ENCODE results near the gene PNKP.

The PNKP gene

GRCh38 chr19:49874503-49875157 is 7.3 kb upstream of the PNKP start:
- no peak for DNase-seq

GRCh38 chr19:49873834-49874233 is 6.5 kb upstream of the PNKP start:
- DNase-seq, result no peak

DNA sequence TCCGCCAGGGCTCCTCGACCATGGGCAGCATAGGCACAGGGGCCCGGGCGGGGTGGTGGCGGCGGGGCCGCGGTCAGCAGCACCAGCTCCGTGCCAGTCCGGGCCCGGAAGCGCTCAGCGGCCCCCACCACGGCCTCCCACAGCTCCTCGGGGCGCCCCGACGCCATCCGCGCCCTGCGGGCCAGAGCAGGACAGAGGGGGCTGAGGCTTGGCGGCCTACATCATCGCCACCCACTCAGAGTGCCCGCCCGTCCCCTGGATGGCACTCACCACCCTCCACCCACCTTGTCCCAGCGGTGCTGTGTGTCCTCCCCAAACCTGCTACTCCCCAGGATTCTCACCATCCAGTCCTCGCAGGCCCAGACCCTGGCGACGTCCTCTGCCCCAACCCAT is 5.7 kb upstream of the PNKP start:
- no peak for DNase-seq

DNA sequence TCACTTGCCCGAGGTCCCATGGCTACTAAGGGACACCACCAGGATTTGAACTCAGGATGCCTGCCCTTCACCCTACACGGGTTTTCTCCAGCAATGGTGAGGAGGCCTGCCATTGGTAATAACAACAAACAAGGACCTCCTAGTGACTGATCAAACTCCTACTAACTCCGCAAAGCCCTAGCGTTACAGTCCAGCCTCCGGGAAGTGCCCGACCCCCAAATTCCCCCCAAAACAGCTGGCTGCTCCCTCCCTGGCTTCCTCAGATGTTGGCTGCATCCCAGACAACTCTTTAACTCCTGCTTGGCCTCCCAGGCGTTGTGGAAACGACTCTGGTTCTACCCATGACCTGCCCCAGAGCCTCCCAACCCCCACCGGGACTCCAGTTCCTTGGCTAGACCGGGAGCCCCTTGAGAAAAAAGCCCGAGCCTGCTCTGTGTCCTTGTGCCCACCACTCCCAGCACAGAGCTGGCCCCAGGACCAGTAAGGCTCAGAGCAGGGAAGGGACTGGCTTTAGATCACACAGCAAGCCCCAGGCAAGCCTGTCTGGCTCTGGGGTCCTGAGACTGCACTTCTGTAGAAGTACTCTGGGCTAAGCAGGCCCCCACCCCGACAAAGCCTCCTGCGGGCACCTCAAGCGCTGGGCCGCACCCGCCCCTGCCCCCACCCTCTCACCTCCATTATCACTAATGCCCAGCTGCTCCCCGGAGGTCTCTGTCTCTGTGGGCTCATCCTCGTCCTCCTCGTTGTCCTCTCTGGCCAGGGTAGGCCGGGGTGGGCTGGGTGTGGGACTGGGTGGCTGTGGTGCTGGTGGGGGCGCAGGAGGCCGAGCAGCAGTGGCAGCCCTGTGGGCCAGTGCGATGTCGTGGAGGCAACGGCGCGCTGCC is 5.1 kb upstream of the PNKP start:
- no peak for DNase-seq

DNA sequence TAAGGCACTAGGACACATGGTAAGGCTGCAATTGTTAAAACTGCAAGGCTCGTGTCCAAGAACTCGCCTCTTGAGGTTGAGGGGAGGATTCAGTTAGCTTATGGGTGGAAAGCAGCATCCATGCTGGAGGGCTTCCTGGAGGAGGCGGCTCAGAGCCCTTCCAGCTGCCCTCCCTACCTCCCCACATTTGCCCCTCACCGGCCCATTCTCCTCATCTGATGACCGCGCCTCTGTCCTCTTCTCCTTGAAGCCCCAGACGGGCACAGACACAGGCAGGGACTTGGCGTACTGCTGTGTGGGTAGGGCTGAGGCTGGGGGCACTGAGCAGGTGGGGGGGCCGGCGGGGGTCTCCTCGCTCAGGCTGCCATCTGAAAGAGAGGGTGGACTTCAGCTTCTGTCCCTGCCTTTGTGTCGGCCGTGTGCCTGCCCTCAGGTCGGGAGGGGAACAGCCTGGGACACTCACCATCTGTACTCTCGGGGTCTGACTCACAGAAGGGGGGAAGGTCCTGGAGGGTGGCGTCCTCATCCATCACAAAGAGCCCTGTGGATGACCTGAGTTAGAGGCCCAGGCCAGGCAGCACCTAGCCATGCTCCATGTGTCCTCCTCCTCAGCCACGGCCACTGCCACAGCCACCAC is 4.1 kb upstream of the PNKP start:
- no peak for DNase-seq

DNA sequence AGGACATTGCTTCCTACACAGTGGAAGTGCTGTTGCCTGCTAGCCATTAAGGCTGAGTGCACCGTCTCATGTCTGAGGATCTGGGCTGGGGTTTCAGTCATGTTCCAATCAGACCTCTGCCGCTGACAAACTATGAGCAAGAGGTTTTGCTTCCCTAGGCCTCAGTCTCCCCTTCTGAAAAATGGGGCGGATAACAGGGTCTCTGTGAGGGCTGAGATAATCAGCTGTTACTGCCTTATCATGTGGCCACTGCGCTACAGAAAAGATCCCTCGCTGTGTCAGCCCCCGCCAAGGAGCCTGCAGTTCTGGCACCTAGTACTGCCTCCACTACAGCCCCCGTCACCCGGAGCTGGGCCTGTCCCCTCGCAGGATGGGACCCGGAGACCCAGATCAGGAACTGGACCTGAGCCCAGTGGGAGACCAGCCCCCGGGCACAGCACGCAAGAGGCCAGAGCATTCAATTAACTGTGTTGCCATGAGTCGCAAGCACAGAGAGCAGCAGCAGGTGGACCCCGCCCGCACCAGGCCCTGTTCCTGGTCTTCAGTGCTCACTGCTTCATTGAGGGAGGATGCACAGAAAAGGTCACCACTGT is 3.0 kb upstream of the PNKP start:
- peak; percentile 62 for DNase-seq

GRCh38 chr19:49869484-49870308 is 2.3 kb upstream of the PNKP start:
- peak; percentile 93 for DNase-seq

DNA sequence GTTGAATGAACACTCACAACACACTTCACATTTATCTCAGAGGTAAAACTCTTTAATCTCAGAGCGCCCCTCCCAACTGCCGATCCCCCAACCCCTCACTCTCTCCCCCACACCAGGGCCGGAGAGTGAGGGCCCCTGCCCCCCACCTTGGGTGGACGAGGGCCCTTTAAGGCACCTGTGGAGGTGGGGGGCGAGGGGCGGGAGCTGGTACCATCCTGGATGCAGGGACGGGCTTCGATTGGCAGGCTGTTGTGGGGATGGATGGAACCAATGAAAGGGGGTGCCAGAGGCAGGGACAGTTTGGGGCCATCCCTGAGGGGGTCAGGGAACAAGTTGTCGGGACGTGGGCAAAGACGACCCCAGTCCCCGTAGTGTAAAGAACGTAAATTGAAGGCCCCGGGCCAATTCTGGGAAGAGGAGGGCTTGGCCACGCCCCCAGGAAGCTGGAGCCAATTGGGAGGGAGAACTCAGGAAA is 1.7 kb upstream of the PNKP start:
- DNase-seq, result no peak

DNA sequence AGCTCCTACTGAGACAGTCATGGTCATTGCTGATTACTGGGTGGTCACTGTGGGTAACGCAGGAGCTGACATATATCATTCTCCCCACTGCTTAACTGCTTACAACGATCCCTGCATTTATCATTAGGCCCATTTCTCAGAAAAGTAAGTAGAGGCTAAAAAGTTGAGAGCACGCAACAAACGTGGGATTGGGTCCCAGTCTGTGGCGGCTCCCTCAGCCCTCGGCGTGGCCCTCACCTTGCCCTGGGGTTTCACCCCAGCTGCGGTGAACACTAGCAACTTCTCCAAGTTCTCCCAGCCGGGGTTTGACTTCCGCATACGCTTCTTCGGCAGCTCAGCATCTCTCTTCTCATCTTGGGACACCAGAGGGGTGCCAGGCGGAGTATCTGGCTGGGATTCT is 2.5 kb downstream of the PNKP start:
- no peak for DNase-seq

DNA sequence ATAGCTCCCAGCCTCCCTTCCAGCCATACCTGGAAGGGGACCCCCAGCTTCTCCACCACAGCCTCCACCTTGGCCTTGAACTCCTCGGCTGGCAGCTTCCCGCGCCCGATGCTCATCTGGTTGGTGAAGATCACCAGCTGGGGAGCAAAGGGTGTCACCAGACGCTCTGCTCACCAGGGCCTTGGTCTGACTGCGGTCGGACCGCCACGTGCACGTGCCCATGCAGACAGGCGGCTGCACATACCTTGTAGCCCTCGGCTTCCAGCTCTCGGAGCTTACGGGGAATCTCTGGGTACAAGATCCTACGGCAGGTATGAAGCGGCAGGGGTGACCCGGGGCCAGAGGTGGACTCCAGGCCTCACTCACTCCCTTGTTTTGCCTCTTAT is 3.4 kb downstream of the PNKP start:
- no peak for DNase-seq

DNA sequence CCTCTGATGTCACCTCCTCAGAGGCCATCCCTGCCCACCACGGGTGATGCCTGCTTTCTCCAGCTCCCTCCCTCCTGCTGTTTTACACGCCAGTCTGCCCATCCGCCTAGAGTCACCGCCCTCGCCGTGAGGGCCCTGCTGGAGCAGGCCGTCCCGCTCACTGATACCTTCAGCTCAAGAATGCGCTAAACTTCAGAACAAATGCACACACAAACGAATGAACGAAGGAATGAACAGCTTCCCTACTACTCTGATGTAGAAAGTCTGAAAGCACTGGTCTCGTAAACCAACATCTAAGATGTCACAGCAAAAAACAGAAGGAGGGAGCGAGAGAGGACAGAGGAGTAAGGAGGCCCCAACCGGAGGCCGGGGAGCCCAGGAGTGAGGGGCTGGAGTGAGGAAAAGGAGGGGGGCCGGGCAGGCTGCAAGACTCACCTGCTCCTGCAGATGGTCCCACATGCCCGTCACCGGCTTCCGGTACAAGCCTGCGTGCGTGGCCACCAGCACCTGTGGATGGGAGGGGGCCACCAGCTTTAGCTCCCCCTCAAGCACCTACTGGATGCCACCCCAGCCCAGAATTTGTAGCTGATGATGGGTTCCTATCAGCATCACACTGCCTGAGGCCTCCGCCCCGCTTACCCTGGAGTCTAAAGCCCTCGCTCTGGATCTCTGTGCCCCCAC is 4.0 kb downstream of the PNKP start:
- no peak for DNase-seq

- peak; percentile 59 for DNase-seq
Measured at GRCh38 chr19:49862391-49863253, 4.8 kb downstream of the PNKP start.

- DNase-seq, result peak; percentile 54
Measured at GRCh38 chr19:49861541-49862378, 5.6 kb downstream of the PNKP start.

DNA sequence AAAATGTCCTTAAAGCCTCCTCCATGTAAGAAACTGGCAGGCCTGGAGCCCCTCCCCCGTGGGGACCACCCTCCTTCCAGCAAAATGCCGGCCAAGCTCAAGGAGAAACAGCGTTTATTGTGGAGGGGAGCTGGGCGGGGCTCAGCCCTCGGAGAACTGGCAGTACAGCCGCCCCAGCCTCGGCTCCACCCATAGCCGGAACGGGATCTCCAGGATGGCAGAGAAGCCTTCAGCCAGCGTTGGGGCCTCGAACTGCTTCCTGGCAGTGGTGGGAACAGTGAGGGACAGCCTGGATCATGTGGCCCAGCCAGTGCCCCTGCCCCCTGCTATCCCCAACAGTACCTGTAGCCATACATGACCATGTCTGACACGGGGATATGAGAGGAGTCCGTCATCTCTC is 6.3 kb downstream of the PNKP start:
- DNase-seq, result no peak

DNA sequence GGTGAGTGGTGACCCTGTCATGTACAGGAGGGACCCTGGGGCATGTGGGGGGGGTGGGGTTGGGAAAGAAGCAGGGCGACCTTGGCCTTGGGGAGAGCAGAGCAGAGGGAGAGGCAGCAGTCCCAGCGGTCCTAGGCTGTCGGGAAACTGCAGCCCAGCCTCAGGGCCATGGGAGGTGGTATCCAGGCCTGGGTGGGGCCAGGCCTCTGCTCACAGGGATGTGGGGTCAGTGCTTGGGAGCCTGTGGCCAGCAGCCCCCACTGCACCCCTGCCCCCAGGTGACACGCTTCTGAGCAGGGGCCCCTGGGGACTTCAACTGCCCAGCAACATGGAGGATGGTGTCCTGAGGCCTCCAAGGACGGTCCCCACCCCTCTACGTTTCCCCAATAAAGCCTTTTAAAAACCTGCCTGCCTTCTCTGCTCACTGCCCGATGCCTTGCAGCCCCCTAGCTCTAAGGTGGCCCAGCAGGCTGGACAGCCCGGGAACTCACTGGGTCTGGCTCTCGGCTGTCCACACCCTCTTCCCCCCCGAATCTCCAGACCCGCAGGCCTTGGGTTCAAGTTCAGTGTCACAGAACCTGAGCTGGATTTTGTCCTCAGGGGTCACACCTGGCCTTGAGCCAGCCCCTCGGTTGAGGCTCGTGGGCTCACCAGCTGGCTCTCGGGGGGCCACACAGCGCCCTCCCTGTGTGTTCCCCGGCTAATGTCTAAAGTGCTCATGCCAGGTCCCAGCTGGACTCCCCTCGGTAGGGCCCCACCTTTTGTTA is 6.9 kb downstream of the PNKP start:
- no peak for DNase-seq

DNA sequence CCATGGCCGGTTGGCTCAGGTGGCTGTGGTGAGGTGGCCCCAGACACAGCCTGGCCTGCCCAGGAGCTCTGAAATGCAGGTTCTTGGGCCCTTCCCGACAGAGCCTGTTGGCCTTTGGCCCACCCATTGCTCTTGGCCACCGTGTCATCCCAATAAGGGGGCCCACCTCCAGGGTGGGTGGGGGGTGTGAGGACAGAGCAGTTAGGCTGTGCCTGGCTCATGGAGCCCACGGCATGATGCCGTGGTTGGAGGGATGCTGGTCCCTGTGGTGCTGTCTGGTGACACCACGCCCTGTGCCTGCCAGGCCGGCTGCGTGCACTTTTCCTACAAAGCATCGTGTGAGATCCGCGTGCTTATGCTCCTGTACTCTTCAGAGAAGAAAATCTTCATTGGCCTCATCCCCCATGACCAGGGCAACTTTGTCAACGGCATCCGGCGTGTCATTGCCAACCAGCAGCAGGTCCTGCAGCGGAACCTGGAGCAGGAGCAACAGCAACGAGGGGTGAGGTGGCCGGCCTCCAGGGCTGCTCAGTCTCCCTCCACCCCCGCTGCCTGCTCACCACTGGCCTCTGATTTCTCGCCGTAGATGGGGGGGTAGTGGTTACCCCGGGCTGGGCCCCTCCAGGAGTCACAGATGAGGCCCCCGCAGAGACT is 7.6 kb downstream of the PNKP start:
- DNase-seq, result no peak

GRCh38 chr19:49858088-49858985 is 9.0 kb downstream of the PNKP start:
- DNase-seq, result no peak

DNA sequence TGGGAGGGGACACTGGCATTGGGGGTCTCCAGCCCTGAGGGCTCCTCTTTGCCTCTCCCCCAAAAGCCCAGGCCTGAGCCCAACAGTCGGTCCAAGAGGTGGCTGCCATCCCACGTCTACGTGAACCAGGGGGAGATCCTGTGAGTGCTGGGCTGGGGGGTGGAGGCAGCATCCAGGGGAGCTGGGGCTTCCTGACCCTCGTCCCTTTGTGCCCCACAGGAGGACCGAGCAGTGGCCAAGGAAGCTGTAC is 9.6 kb downstream of the PNKP start:
- no peak for DNase-seq
